RWPE2 (cell line): ENCODE results near the gene KCNC1.
A peak's percentile ranks its signal among the peaks of the same experiment; 100 is the strongest.

Experiments
- ATAC-seq: fragments of 200-7000 bp; cut with Tn5 transposase; 3 replicates; pipeline ENCODE4 v1.9.1; 2021; ENCODE audit warnings: low read depth
- DNase-seq: peaks from one replicate; pipeline ENCODE4 v3.0.0-alpha.2; 2020; ENCODE audit warnings: low spot score
- H3K27ac ChIP-seq: fragments of 450-650 bp; 2 replicates; pipeline ENCODE4 v1.5.1; 2017; ENCODE audit warnings: mild to moderate bottlenecking; ENCODE audit not compliant: poor library complexity, severe bottlenecking
- H3K27me3 ChIP-seq: fragments of 250-450 bp; sonication (Bioruptor Pico); 2 replicates; pipeline ENCODE4 v1.5.1; 2021; ENCODE audit warnings: mild to moderate bottlenecking, moderate library complexity; ENCODE audit not compliant: insufficient read depth, poor library complexity, severe bottlenecking
- H3K36me3 ChIP-seq: fragments of 250-450 bp; sonication (Bioruptor Pico); 2 replicates; pipeline ENCODE4 v1.5.1; 2020; ENCODE audit warnings: low read depth, mild to moderate bottlenecking, moderate library complexity
- H3K4me1 ChIP-seq: fragments of 250-450 bp; sonication (Bioruptor Pico); 2 replicates; pipeline ENCODE4 v1.5.1; 2021; ENCODE audit warnings: mild to moderate bottlenecking, moderate library complexity; ENCODE audit not compliant: insufficient read depth, poor library complexity, severe bottlenecking
- H3K4me3 ChIP-seq: fragments of 250-450 bp; sonication (Bioruptor Pico); 2 replicates; pipeline ENCODE4 v1.5.1; 2021; ENCODE audit warnings: mild to moderate bottlenecking, moderate library complexity; ENCODE audit not compliant: severe bottlenecking
- H3K9me3 ChIP-seq: fragments of 250-450 bp; sonication (Bioruptor Pico); 2 replicates; pipeline ENCODE4 v1.5.1; 2021; ENCODE audit warnings: mild to moderate bottlenecking, moderate library complexity; ENCODE audit not compliant: severe bottlenecking
- TF ChIP-seq, protein P1 (sequence below): fragments of 450-650 bp; IDR thresholded peaks from one replicate; pipeline ENCODE4 v1.5.1; 2017; ENCODE audit warnings: mild to moderate bottlenecking, moderate library complexity; ENCODE audit not compliant: poor library complexity, severe bottlenecking

Gene KCNC1

DNA sequence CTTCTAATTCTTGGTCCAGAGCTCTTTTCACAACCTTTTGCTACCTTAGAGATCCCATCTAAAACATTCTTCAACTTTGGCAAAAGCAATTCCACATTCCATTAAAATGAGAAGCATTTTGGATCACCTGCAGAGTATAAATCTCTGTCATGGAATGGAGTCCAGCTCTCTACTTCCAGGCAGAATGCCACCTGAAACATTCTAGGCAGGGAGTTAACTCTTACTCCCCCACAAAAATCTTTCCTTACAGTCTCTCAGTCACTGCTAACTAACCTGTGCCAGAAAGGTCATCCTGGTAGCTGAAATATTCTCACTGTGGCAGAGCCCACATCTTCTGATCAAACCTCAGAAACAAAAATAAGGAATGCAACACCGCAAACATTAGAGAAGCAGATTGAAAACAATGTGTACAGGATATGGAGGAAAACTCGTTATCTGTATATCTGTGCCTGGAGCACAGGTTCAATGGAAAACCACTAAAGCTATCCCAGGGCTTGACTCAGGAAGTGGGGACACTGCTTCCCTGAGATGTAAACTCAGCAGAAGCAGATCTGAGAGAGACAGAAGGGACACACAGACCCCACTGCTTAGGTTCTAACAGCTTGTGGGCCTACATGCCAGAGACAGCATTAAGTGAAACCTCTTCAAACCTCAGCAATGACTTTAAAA, 78.9 kb downstream of the KCNC1 start:
- H3K4me1 ChIP-seq = no peaks in the 10 kb centered on the region
- no peak overlapping the region for H3K4me3 ChIP-seq
- no peak overlapping the region for H3K27ac ChIP-seq
- H3K9me3 ChIP-seq = no peaks in the 10 kb centered on the region
- TF ChIP-seq, protein P1, sequence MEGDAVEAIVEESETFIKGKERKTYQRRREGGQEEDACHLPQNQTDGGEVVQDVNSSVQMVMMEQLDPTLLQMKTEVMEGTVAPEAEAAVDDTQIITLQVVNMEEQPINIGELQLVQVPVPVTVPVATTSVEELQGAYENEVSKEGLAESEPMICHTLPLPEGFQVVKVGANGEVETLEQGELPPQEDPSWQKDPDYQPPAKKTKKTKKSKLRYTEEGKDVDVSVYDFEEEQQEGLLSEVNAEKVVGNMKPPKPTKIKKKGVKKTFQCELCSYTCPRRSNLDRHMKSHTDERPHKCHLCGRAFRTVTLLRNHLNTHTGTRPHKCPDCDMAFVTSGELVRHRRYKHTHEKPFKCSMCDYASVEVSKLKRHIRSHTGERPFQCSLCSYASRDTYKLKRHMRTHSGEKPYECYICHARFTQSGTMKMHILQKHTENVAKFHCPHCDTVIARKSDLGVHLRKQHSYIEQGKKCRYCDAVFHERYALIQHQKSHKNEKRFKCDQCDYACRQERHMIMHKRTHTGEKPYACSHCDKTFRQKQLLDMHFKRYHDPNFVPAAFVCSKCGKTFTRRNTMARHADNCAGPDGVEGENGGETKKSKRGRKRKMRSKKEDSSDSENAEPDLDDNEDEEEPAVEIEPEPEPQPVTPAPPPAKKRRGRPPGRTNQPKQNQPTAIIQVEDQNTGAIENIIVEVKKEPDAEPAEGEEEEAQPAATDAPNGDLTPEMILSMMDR = no peak
- no peaks in the 10 kb centered on the region for H3K27me3 ChIP-seq
- peak; percentile 49; the same call in 1 of the 3 replicates for ATAC-seq
- H3K36me3 ChIP-seq = no peaks in the 10 kb centered on the region
- DNase-seq = no peak

DNA sequence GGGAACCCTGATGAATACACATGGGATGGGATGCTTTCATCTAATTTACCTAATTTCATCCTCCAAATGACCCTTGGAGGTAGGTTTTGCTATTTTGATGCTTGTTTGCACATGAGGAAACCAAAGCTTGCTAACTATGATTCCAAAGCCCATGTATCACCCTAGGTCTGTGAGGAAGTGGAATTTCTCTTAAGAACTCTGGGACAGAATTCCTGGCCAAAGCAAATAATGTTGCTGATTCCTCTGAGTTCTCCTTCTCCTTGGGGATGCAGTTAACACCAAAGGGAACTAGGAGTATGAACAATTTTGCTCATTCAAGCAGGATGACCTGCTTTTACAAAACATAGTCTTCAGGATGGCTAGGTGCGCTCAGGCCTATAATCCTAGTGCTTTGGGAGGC, 80.0 kb downstream of the KCNC1 start:
- Histone ChIP-seq H3K36me3 (no peaks in the 10 kb centered on the region), H3K4me3 (no peak overlapping the region), H3K4me1 (no peaks in the 10 kb centered on the region), H3K9me3 (no peaks in the 10 kb centered on the region), H3K27me3 (no peaks in the 10 kb centered on the region), H3K27ac (no peak overlapping the region)
- DNase-seq = no peak
- ATAC-seq = no peak
- TF ChIP-seq, protein P1 = no peak

DNA sequence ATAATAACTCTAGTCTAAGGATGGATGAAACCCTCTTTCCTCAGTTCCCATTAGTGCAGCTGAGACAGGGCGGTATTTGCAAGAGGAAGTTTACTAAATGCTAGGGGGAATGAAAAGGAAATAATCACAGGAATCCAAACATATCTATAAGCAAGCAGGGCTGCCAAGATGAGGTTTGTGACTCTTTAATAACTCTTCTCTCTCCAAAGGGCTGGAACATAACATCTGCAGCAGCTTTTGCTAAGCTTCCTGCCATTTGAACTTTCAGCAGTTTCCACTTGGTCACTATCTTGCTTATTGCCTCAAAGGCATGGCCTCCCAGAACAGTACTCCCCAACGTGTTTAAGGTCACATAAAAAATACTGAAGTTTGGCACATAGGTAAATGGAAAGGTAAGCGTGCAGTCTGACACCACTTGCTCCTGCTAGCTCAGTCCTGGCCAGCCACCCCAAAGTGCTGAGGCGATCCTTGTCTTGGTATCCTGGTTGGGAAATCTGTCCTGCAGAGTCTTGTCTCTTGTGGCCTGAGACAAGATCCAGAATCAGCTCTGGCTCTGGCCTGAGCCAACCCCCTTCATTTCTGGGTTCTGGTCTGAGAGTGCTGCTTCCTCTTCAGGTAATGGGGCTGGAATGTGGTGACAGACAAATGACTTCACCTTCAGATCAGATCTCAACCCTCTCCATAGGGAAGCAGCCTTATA, 81.8 kb downstream of the KCNC1 start:
- H3K27ac ChIP-seq = no peak overlapping the region
- H3K4me3 ChIP-seq = no peak overlapping the region
- ATAC-seq (peak; percentile 23; the same call in 1 of the 3 replicates), DNase-seq (no peak)
- no peaks in the 10 kb centered on the region for H3K4me1 ChIP-seq
- H3K36me3 ChIP-seq = no peaks in the 10 kb centered on the region
- H3K9me3 ChIP-seq = no peaks in the 10 kb centered on the region
- TF ChIP-seq, protein P1 = no peak
- H3K27me3 ChIP-seq = no peaks in the 10 kb centered on the region

DNA sequence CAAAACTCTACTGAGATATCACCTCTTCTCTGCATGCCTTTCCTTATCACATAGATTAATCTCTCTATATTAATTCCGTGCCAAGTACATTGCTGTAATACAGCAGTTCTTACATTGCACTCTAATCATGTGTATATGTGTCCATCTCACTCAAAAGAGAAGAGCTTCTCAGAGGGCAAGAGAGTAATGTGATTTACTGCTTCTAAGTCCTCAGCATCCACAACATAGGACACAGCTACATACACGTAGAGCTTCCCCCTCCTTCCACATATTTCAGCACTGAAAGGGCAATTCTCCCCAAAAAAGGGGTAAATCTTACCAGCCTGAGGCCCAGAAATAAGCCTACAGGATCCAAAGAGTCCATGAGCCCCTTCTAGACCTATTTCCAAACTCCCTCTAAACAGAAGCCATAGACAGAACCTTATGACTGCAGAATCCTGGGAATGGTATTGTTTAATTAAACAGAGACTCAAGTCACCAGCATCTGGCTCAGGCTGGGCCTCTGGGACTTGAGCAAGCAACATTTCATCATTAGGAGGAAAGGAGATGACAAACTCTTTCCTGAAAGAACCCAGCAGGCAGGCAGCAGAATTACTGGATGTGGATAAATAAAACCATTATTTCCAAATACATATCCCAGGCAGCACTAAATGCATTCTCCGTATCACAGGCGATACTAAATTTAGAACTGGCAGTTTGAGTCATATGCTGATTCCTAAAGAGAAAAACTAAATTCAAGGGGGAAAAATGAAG, 87.2 kb downstream of the KCNC1 start:
- no peak for ATAC-seq
- no peak overlapping the region for H3K27ac ChIP-seq
- H3K27me3 ChIP-seq = no peaks in the 10 kb centered on the region
- no peak overlapping the region for H3K4me3 ChIP-seq
- H3K36me3 ChIP-seq = no peaks in the 10 kb centered on the region
- no peaks in the 10 kb centered on the region for H3K4me1 ChIP-seq
- TF ChIP-seq, protein P1 = no peak
- DNase-seq = no peak
- no peaks in the 10 kb centered on the region for H3K9me3 ChIP-seq
